NCI-H1417 (cell line): ENCODE data around the gene KLHDC3.
"Not testable (repeated sequence)": the region's sequence is repeated elsewhere in the genome, so short reads cannot be mapped to it uniquely, and the experiment has no call there.

ENCODE experiments used
- DNase-seq, 3 experiments: peaks; one replicate each; lab custom pipeline; 2025; lab: John Stamatoyannopoulos, UW

Gene KLHDC3

DNA sequence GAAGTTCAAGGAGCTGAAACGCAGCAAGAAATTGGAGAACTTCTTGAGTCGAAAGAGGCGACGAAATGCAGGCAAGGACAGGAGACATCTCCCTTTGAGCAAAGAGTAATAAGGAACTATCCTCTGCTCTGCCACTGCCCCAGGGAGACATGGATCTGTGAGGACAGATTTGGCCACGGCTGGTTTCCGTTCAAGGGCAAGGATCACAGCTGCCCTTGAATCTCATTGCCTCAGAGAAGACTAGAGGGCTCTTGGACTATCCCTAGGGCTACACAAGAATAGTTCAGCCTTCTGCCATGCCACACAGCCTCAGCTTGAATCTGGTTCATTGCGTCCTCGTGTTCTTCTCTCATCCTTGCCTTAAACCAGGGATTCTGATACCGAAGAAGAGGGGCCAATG lies 15.1 kb downstream of the KLHDC3 start:
- no peak for DNase-seq

DNA sequence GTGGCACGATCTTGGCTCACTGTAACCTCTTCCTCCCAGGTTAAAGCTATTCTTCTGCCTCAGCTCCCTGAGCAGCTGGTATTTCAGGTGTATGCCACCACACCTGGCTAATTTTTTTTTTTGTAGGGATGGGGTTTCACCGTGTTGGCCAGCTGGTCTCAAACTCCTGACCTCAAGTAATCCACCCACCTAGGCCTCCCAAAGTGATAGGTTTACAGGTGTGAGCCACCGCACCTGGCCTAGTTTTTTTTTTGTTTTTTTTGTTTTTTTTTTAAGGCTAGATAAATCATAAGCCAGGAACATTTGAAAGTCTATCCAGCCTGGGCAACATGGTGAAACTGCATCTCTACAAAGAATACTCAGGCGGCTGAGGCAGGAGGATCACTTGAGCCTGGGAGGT lies 18.3 kb downstream of the KLHDC3 start:
- no peak for DNase-seq

DNA sequence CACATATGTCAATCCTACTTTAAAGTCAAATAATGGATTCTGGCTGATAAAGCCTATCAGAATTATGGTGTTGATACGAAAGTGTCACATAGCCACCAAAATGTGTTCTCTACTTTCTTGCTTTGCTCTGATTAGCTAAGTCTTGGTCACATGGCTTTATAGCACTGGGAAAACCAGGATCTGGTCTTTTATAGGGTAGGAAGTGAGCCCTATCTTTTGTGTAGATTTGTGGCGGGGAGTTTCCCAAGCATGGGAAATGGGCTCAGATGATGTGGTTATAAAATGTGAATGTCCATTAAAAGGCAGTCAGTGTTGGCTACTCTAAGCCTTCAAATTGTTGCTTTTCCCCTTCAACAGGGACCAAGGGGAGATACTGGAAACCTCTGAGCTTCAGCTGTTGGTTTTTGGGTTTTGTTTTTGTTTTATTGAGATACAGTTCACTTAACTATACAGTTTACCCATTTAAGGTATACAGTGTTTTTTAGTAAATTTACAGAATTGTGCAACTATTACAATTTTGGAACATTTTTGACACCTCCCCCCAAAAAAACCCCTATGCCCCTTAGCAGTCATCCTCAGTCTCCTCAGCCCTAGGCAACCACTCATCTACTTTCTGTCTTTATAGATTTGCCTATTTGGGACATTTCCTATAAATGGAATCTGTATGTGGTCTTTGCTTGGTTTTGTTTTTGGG lies 19.6 kb downstream of the KLHDC3 start:
- no peak for DNase-seq

DNA sequence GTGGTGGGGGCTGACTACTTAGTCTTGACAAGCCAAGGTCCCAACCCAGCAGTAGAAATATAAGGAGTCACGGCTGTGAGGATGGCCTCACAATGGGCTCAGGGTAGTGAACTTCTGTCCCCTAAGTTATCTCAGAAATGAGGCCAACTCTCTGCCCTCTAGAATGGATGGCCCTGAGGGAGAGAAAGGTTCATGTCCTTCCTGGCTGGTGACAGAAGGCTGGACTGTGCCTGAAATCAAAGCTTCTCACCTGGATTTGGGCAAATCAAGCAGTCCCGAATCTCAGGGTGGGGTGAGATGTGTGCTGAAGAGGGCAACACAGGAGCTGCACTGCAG lies 20.1 kb downstream of the KLHDC3 start:
- no peak for DNase-seq

DNA sequence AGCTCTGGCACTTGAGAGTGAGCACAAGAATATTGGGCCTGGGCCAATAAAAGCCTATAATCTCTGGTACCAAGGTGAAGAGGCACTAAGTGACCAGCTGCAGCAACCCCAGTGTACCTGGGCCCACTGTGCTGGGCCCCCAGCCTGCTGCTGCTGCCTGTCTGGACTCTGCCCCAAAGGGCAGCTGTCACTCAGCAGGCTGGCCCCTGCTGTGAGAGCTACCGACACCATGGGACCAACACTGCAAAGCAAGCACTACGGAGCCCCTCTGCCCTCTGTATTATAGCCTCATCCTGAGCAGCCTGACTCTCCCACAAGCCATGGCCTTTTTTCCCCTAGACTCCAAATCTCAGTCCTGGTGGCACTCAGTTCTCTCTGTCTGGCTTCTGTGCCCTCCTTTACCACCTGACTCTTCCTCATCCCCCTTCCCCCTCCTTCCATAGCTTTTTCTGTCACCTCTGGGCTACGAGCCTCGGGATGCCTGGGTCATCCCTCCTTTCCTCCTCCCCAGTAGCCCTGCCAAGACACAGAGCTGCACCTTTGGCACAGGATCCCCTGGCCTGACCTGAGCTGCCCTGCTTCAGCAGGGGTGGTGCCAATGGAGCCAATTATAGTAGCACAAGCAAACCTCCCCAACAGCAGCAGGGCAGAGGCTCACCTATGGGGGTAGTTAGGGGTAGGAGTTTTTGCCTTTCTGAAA lies 21.6 kb downstream of the KLHDC3 start:
- DNase-seq: no peak

DNA sequence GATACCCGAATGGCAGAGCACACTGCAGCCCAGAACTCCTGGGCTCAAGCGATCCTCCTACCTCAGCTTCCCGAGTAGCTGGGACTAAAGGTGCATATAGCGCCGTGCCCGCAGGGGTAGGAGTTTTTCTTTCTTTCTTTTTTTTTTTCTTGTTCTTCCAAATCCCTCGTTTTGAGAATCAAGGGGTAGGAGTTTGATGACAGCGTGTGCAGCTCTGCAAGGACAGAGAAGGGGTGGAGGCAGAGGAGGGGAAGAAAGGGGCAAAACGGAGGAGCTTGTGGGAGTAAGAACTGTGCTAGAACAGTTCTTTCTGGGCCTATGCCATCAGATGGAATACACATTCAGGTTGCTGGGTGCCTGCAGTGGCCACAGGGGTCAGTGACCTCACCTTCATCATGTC lies 22.7 kb downstream of the KLHDC3 start:
- no peak for DNase-seq

DNA sequence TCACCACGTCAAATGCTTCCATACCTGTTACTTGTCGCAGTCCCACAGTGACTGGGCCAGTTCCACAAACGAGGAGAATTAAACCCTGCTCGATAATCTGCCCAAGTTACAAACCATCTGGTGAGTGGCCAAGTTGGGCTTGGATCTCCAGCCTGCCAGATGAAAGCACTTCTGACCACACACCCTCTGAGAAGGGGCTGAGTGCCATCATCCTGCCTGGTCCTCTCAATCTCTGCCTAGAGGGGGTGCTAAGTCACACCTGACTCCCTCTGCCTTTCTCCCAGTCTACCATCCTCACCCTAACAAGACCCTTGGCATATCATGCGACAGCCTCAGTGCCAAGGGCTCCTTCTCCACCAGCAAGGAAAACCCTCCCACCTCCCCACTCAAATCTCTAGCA lies 23.1 kb downstream of the KLHDC3 start:
- no peak for DNase-seq

DNA sequence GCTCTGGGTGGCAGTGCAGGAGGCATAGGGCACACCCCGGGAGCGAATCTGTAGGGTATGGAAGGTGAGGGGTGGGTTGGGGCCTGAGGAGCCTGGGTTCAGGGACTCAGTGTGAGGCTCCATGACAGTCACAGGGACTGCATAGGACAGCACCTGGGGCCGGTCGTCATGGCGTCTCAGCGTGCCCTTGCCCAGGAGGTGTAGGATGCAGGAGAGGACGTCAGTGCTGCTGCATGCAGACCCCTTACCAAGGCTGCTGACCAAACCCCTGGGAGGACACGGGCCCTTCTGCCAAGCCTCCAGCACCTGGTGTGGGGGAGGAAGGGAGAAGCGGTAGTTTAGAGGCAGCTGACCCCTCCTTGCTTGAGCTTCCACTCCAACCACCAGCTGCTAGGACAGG lies 23.7 kb downstream of the KLHDC3 start:
- no peak for DNase-seq

DNA sequence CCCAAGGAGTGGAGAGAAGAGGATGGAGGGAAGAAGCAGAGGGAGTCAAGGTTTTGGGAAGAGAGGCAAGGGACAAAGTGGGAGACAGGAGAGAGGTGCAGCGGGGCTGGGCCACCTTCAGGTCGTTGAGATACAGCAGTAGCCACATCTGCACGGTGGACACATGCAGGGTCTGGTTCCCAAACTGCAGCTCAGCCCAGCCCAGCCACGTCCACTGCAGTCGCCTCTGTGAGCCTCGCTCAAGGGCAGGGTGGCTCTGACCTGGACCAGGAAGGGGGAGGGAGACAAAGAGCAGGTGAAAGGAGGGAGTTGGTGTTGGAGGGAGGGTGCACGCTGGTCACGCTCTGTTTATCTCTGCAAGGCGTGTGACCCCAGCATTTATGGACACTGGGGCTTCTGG lies 24.7 kb downstream of the KLHDC3 start:
- no peak for DNase-seq

DNA sequence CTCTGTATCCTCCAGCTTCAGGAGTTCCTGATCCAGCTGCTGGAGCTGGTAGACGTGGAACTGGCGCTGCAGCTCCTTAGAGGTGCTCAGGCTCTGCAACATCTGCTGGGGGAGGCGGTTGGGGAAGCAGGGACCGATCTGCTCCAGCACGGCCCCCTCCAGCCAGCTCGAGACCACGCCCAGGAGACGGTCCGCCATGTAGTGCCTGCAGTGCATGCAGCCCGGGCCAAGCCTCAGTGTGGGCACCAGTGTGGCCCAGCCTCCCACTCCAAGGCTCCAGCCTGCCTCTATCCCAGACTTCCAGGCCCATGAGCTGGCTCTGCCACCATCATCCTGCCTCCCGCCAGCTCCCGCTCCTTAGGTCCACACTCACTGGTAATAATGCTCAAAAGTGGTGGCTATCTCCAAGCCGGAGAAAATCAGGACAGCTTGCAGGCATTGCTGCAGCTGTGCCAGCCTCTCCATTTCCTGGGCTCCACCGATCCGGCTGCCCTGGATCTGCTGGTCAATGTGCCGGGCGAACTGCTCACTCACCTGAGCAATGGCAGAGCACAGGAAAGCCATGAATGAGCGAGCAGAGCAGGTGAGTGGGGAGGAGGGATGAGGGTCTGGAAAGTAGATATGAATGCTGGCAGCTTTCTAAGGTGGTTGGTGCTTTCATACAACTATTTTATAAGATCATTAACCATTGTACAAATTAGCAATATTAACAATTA lies 26.7 kb downstream of the KLHDC3 start:
- DNase-seq: no peak

DNA sequence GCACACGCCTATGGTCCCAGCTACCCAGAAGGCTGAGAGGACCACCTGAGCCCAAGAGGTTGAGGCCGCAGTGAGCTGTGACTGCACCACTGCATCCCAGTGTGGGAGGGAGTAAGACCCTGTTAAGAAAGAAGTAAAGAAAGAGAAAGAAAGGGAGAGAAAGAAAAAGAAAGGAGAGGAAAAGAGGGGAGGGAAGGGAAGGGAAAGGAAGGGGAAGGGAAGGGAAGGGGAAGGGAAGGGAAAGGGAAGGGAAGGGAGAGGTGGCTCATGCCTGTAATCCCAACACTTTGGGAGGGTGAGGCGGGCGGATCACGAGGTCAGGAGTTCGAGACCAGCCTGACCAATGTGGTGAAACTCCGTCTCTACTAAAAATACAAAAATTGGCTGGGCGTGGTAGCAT lies 27.4 kb downstream of the KLHDC3 start:
- not testable (repeated sequence) for DNase-seq

DNA sequence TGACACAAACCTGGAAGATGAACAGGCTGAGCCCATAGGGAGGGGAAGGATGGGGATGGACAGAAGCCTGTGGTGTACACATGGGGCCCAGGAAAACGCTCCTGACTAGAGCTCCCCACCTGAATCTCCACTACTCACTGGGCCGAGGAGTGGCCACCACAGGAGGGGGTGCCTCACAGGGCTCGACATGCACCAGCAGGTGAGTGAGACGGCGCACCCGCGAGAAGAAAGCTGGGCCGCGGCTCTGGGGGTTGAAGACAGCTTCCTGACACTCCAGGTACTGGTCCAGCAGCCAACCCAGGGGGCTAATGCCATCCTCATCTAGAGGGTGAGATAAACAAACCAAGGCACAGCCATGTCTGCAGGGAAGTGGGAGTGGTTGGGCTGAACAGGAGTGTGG lies 29.3 kb downstream of the KLHDC3 start:
- DNase-seq: no peak

DNA sequence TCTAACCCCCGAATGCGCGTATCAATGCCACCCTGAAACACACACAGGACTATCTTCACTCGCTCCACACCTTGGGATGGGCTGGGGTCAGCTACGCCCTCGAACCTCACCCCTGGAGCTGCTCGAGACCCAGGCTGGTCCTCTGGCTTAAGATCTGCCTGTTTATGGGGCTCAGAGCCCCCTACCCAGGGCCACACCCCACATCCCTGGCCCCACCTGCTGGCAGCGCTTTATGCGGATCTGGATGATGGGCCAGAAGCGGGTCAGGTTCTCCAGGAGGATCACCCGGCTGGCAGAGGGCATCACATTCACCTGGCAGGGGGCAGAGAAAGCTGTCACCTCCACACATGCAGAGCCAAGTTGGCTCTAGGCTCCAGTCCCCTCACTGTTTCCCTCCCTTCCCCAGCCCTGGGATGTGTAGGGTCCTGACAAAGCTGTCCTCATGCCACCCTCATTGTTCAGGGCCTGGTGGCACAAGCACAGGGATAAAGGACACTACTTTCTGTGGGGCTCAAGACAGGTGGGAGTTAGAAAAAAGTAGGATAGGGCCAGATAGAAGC lies 31.4 kb downstream of the KLHDC3 start:
- DNase-seq: no peak

DNA sequence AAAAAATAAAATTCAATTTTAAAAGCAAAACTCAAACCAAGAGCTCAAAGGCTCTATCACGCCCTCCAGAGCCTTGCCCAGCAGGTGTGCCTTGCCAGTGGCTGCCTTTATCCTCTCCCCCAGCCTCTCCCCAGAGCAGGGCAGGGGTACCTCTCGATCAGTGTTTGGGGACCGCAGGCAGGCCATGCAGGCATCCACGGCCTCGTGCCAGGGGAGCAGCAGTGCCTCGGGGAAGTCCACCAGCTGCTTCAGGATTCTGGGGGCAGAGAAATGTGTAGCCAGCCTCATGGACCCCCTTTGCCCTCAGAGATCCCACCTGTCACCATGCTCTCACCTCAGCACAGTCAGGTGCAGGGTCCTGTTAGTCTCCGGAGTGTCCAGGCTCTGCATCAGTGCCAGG lies 33.9 kb downstream of the KLHDC3 start:
- DNase-seq: no peak

DNA sequence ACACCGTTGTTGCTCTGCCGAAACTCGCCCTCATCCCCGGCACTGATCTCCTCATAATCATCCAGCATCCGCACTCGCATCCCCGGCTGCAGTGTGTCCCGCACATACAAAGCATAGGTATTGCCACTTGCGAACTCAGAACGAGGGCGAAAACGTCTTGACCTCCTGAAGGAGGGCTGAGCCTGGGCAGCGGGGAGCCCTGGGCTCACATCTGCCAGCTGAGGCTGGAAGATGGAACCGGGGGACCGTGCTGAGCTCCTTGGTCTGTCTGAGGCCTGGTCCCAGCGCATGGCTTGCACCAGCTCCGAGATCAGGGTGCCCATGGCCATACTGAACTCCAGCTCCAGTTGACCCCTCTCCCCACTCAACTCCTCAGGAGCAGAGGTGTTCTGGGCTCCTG lies 36.9 kb downstream of the KLHDC3 start:
- no peak for DNase-seq

DNA sequence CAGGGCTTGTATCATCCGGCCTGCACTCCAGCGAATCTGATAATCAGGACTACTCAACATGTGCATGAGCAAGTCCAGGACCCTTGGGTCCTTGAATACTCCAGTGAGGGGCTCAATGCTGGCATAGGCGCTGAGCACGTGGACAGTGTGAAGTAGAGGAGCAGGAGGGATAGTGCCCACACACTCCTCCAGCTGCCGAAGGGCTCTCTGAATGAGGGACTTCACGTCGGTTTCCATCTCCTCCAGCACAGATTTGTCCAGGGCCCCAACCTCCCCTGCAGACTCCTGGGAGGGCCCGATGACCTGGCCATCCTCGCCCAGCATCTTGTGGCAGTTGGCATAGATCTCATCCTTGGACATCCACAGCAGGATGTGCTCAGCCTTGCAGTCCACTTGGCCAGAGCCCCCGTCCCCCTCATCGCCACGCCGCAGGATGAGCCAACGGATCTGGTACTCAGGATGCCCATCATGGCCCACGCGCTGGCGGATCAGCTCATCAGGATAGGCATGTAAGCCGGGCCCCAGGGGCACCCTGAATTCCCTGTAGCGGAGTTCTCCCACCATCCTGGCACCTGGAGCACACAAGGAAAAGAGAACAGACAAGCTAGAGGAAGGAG lies 38.3 kb downstream of the KLHDC3 start:
- no peak for DNase-seq

DNA sequence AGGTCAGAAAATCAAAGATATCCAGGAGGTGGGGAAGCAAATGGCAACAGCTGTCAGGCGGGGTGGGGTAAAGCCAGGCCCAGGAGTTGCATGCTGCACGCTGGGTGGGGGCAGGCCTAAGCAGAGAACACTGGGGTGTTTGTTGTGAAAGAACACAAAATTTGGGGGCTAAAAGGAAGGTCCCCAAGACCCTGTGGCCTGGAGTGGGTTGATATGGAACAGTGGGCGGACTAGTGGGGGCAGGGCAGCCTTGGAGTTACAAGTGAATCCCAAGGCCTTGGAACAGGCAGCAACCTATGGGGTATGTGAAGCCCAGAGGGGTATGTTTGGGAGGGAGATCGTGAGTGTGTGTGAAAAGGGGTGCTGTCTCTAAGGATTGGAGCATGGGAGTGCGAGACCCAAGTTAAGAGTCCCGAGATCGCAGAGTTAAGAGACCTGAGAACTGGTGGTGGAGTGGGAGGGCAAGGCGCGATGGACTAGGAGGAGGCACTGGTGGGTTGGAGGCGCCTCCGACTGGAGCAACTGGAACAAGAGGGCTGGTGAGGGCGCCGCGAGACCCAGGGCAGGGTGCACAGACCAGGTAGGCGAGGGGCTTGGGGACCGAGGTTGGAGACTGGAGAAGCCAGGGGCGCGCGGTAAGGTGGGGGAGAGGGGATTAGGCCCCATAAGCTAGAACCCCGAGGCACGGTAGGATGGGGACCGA lies 38.9 kb downstream of the KLHDC3 start:
- peak in 2 of 3 experiments; percentile 35 to 42 for DNase-seq

DNA sequence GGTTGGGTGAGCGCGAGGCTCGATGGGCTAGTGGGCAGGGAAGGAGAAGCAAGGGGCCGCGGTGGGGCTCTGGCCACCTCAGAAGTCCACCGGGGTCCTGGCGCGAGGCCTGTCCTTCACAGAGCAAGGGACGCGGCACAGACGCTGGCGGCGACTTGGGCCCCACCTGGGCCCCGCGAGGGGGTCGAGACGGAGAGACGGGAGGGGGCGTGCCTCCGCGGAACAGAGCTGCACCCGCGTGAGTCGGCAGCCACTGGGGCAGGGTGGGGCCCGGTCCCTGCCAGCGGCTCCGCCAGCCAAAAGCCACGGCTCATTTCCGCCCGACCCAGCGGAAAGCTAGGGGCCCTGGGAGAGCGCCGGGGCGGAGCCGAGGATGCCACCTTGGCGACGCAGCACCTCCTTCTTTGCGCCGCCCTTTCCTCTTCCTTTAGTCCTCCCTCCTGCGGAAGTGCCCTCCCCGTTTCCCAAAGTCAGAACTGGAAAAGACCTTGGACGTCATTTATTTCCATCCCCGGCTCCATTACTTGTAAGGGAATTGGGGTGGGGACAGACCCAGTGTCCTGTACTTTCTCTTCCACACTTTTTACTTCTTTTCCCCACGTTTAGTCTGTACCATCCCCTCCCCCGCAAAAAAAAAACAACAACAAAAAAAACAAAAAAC lies 39.6 kb downstream of the KLHDC3 start, which contains the start of gene CUL7:
TSS of gene CUL7 (minus strand) at position 307 of the 661 bp plus-strand sequence. CDS start 1,063 bp downstream, outside the sequence.
- peak; percentile 88 to 96 (median 92) for DNase-seq

DNA sequence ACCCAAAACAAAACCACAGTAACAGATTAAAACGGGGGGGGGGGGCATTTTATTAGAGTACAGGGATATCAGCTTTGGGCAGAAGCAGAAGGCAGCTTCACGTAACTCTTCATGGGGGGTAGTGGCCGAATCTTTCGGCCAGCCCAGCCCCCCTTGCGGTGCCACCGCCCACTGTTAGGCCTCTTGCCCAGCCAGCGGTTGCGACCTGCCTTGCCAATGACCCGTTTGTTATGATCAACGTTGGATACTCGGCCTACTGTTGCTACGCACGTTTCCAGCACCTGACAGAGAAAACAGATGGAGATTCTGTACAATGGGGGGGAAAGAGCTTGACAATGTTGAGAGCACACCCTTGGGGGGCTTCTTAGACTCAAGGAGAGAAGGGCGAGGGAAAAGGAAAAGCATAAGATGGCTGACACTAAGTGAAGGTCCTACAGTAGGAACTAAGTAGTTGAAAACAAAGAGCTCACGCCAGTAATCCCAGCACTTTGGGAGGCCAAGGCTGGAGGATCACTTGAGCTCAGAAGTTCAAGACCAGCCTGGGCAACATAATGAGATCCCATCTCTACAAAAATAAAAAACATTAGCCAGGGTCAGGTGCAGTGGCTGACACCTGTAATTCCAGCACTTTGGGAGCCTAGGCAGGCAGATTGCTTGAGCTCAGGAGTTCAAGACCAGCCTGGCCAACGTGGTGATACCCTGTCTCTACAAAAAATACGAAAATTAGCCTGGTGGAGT lies 40.3 kb downstream of the KLHDC3 start:
- DNase-seq: peak in 1 of 3 experiments; percentile 15

DNA sequence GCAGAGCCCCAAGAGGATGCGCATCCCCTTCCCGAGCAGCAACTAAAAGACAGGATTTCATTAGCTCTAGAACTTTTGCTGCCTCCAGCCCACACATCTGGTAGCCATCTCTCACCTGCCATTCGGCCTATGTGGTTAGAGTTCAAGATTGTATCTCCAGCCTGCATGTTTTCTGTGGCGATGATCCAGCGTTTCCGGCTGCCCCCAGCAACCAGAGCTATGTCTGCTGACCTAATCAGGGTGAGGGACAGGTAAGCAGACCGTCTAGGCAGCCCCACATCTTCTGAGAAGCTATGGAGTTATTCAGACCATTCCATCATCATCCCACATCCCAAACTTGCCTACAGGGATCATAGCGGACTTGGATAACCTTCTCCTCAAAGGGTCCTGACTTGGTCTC lies 41.9 kb downstream of the KLHDC3 start:
- DNase-seq: no peak

DNA sequence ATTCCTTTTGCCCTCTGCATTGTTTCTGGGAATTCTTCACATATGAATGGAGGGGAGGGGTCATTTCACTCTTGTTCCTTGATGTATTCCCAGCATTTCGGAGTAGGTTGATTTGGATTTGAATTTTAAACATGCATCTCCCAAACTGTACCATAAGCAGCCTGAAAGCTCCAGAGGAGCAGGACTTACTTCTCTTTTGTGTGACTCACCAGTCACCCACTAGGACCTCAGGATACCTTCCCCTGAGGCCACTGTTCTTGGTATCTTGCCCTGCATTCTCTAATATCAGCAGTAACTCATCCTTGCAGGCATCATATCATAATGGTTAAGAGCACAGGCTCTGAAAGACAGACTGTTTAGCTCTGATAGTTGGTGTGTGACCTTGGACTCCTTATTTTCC lies 44.5 kb downstream of the KLHDC3 start:
- no peak for DNase-seq
